HepG2 (cell line): Measurements from ENCODE around the gene MDH2. TPM values are rescaled to one million over a fixed set of nuclear protein-coding genes. Genes with fewer than 3 reads are reported as not detected.

Experiments used
- ASH2L ChIP-seq: fragments of 300-600, 200-600 bp; sonication (generic); IDR thresholded peaks from 2 replicates; pipeline ENCODE4 v1.7.0; 2017; ENCODE audit warnings: low read depth, mild to moderate bottlenecking, moderate library complexity, mixed read lengths, low read length; ENCODE audit not compliant: insufficient read length
- CBX5 ChIP-seq: sonication (generic); formaldehyde crosslinking; IDR thresholded peaks from 2 replicates; pipeline ENCODE4 v1.4.0; 2020; ENCODE audit warnings: missing genetic modification reagents, borderline replicate concordance
- CERS6 ChIP-seq: sonication (generic); formaldehyde crosslinking; IDR thresholded peaks from 2 replicates; pipeline ENCODE4 v1.5.0; 2020; ENCODE audit warnings: missing genetic modification reagents
- GPBP1L1 ChIP-seq: sonication (generic); formaldehyde crosslinking; IDR thresholded peaks from 2 replicates; pipeline ENCODE4 v1.5.0; 2020; ENCODE audit warnings: mild to moderate bottlenecking, missing genetic modification reagents
- NR3C1 ChIP-seq: sonication (generic); formaldehyde crosslinking; IDR thresholded peaks from 2 replicates; pipeline ENCODE4 v1.4.0; 2020; ENCODE audit warnings: missing genetic modification reagents
- SIN3A ChIP-seq: IDR thresholded peaks from 2 replicates; pipeline ENCODE4 v1.6.1; 2011; ENCODE audit warnings: low read depth, mild to moderate bottlenecking, control low read depth, low read length, borderline replicate concordance
- TP53 ChIP-seq: sonication (generic); formaldehyde crosslinking; conservative IDR thresholded peaks from 2 replicates; pipeline ENCODE4 v1.4.0; 2020; ENCODE audit warnings: missing genetic modification reagents
- YEATS2 ChIP-seq: sonication (generic); formaldehyde crosslinking; IDR thresholded peaks from 2 replicates; pipeline ENCODE4 v1.4.0; 2020; ENCODE audit warnings: missing genetic modification reagents, borderline replicate concordance
- ZBTB25 ChIP-seq: IDR thresholded peaks from 2 replicates; pipeline ENCODE4 v1.6.1; 2018; ENCODE audit warnings: missing genetic modification reagents
- ZBTB3 ChIP-seq: sonication (generic); formaldehyde crosslinking; IDR thresholded peaks from 2 replicates; pipeline ENCODE4 v1.4.0; 2020; ENCODE audit warnings: low read depth, mild to moderate bottlenecking, moderate library complexity, missing genetic modification reagents, borderline replicate concordance
- ZNF234 ChIP-seq: sonication (generic); formaldehyde crosslinking; conservative IDR thresholded peaks from 2 replicates; pipeline ENCODE4 v1.5.1; 2020; ENCODE audit warnings: mild to moderate bottlenecking, missing genetic modification reagents
- ZNF460 ChIP-seq: sonication (generic); formaldehyde crosslinking; IDR thresholded peaks from 2 replicates; pipeline ENCODE4 v1.5.1; 2020; ENCODE audit warnings: missing genetic modification reagents, mild to moderate bottlenecking, borderline replicate concordance
- ZNF512 ChIP-seq: sonication (generic); formaldehyde crosslinking; IDR thresholded peaks from 2 replicates; pipeline ENCODE4 v1.4.0; 2020; ENCODE audit warnings: mild to moderate bottlenecking, missing genetic modification reagents
- ZNF546 ChIP-seq: sonication (generic); formaldehyde crosslinking; conservative IDR thresholded peaks from 2 replicates; pipeline ENCODE4 v1.8.1; 2023; ENCODE audit warnings: mild to moderate bottlenecking, missing genetic modification reagents
- ZSCAN30 ChIP-seq: sonication (generic); formaldehyde crosslinking; IDR thresholded peaks from 2 replicates; pipeline ENCODE4 v1.5.0; 2020; ENCODE audit warnings: mild to moderate bottlenecking, missing genetic modification reagents
- polyA plus RNA-seq, 8 experiments: library from polyadenylated mRNA; depleted of rRNA in 3 of 8; stranded (reverse) in 7 of 8; unstranded in 1 of 8; fragments of >200 nt; fragmentation: Illumina TruSeq in 4 of 8; extraction: Trizol in 4 of 8; gene quantifications; 2 replicates each; pipeline versions ENCODE4 v1.2.1 to v1.2.3, GENCODE V29; 2011 to 2016; ENCODE audit warnings: low read depth in 4 of 8, missing spikeins in 1 of 8, mixed read lengths in 1 of 8; ENCODE audit not compliant: insufficient read depth in 1 of 8
- total RNA-seq, 5 experiments: library from RNA; depleted of rRNA; stranded (reverse); fragments of >200 nt; fragmentation: Illumina TruSeq; extraction: Trizol; gene quantifications; 2 replicates each; pipeline ENCODE4 v1.2.3, GENCODE V29; 2016; ENCODE audit warnings: low read depth in 1 of 5
- TF ChIP-seq, protein P1 (sequence below): IDR thresholded peaks from 2 replicates; pipeline ENCODE4 v1.6.1; 2016; ENCODE audit warnings: mild to moderate bottlenecking, missing biosample characterization, missing genetic modification reagents
- TF ChIP-seq, protein P2 (sequence below): sonication (generic); formaldehyde crosslinking; IDR thresholded peaks from 2 replicates; pipeline ENCODE4 v1.4.0; 2020; ENCODE audit warnings: missing genetic modification reagents, mild to moderate bottlenecking, borderline replicate concordance
- TF ChIP-seq, protein P3 (sequence below): sonication (generic); formaldehyde crosslinking; IDR thresholded peaks from 2 replicates; pipeline ENCODE4 v1.5.0; 2020; ENCODE audit warnings: missing genetic modification reagents

MDH2 gene
- total and polyA plus RNA-seq, 2 of the 13 experiments (the other 11 are each of a cell fraction or from before 2014, with no cell fraction given), result 81.4 to 90.3 TPM

DNA sequence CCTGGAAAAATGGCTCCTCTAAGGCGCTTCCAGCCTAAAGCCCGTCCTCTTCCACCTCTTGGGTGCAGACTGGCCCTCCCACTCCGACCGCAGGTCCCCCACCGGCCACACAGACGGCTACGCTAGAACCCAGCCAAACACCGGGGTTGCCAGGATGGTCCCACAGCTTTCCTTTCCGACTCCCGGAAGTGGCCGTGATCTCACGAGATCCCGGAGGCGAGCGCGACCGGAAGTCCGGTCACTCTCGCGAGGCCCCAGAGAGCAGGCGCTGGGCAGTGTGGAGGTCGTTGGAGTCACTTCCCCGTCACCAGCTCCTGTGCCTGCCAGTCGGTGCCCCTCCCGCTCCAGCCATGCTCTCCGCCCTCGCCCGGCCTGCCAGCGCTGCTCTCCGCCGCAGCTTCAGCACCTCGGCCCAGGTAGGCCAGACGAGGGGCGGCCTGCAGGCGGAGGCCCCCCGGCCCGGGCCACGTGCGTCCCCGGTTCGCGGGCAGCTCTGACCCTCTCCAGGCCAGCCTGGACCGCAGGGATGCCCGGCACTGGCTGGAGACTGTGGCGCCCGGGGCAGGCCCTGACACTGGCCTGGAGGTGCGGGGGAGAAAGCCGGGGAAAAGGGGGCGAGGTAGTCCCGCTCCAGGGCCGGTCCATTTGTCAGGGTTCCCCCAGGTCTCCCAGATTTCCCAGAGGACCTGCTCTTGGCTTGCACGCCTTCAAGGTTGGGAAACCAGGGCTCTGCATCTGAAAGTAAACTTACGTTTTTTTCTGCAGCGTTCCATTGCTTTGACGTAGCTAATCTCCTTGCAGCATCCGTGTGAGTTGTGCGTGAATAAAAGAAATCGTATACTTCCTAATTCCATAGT lies at the start of gene MDH2, which contains the start of gene STYXL1 (continued):
- TF ChIP-seq CERS6 (CRISPR knock-in tag) (no peak), ZNF512 (CRISPR knock-in tag) (0 out of 2 replicates have a peak, but pooled peaks have one; percentile 59), YEATS2 (CRISPR knock-in tag) (peak; percentile 99), NR3C1 (CRISPR knock-in tag) (no peak), ZNF234 (peak; percentile 75; the same call in 1 of the 2 replicates), ZBTB25 (peak; percentile 84; the same call in 1 of the 2 replicates), SIN3A (peak; percentile 92), CBX5 (CRISPR knock-in tag) (peak; percentile 88), ASH2L (peak; percentile 79), ZBTB3 (CRISPR knock-in tag) (no peak), ZNF460 (CRISPR knock-in tag) (no peak), TP53 (CRISPR knock-in tag) (0 out of 2 replicates have a peak, but pooled peaks have one; percentile 39), GPBP1L1 (CRISPR knock-in tag) (no peak), ZSCAN30 (CRISPR knock-in tag) (0 out of 2 replicates have a peak, but pooled peaks have one; percentile 76), ZNF546 (CRISPR knock-in tag) (no peak; the same call in 1 of the 2 replicates)
- TF ChIP-seq, protein P1, sequence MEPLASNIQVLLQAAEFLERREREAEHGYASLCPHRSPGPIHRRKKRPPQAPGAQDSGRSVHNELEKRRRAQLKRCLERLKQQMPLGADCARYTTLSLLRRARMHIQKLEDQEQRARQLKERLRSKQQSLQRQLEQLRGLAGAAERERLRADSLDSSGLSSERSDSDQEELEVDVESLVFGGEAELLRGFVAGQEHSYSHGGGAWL (CRISPR knock-in tag), result peak; percentile 94
- TF ChIP-seq, protein P2, sequence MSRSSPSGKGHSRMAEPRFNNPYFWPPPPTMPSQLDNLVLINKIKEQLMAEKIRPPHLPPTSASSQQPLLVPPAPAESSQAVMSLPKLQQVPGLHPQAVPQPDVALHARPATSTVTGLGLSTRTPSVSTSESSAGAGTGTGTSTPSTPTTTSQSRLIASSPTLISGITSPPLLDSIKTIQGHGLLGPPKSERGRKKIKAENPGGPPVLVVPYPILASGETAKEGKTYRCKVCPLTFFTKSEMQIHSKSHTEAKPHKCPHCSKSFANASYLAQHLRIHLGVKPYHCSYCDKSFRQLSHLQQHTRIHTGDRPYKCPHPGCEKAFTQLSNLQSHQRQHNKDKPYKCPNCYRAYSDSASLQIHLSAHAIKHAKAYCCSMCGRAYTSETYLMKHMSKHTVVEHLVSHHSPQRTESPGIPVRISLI (CRISPR knock-in tag), result no peak; the same call in 1 of the 2 replicates
- TF ChIP-seq, protein P3, sequence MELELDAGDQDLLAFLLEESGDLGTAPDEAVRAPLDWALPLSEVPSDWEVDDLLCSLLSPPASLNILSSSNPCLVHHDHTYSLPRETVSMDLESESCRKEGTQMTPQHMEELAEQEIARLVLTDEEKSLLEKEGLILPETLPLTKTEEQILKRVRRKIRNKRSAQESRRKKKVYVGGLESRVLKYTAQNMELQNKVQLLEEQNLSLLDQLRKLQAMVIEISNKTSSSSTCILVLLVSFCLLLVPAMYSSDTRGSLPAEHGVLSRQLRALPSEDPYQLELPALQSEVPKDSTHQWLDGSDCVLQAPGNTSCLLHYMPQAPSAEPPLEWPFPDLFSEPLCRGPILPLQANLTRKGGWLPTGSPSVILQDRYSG (CRISPR knock-in tag), result no peak
